ENCODE measurements around the gene ARHGAP24. TPM values are rescaled to one million over a fixed set of nuclear protein-coding genes. Genes with fewer than 3 reads are reported as not detected.

The ARHGAP24 gene
- total RNA-seq, 2 donors from 2014 or later, result 4.2 to 5.2 TPM

GRCh38 chr4:85474356-85474755, 594 bp upstream of the ARHGAP24 start:
- Histone ChIP-seq H3K9ac (ENCODE audit: low read depth in 2 of 2, low read length in 2 of 2) (no peak overlapping the region), H3K27ac (peak overlapping the region; percentile 45)

GRCh38 chr4:85475631-85476233, 782 bp downstream of the ARHGAP24 start:
- Histone ChIP-seq H3K27me3 (no peaks in the 10 kb centered on the region), H3K9ac (ENCODE audit: low read depth in 2 of 2, low read length in 2 of 2) (no peak overlapping the region), H3K9me3 (no peaks in the 10 kb centered on the region), H3K4me3 (peak overlapping the region; percentile 47), H3K27ac (peak overlapping the region; percentile 45), H3K4me1 (no peaks in the 10 kb centered on the region), H3K36me3 (no peaks in the 10 kb centered on the region)
- intact Hi-C loops (cut with DNase I), result no loop called here
- DNase-seq, result peak; percentile 28
- TF ChIP-seq CTCF (IDR thresholded peaks at IDR 0.05), result no peak

More at GRCh38 chr4:85474356-85474755, 594 bp upstream of the ARHGAP24 start:
- Histone ChIP-seq H3K36me3 (no peaks in the 10 kb centered on the region), H3K4me1 (no peaks in the 10 kb centered on the region), H3K4me3 (peak overlapping the region; percentile 47), H3K27me3 (no peaks in the 10 kb centered on the region), H3K9me3 (no peaks in the 10 kb centered on the region)
- intact Hi-C loops (cut with DNase I), result no loop called here
- no peak for TF ChIP-seq CTCF (IDR thresholded peaks at IDR 0.05)
- no peak for DNase-seq

DNA sequence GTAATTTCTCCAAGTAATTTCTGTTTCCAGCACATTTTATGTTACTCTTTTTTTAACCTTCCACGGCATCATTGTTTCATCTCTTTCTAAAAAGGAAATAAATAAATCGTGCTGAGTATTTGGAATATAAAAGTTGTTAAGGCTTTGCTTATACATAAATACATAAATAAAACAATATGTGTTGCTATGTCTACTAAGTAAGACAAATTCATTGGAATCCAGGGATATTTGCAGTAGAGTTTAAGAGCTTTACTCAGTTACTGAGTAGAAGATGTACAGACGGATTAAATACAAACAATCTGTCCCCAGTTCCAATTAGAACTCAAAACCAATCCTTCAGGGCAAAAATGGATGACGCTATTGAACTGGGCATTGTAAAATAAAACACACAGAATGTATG, 1.4 kb downstream of the ARHGAP24 start:
- TF ChIP-seq CTCF (IDR thresholded peaks at IDR 0.05), result no peak
- Histone ChIP-seq H3K27me3 (no peaks in the 10 kb centered on the region), H3K4me3 (no peak overlapping the region), H3K27ac (no peak overlapping the region), H3K36me3 (no peaks in the 10 kb centered on the region), H3K4me1 (no peaks in the 10 kb centered on the region), H3K9me3 (no peaks in the 10 kb centered on the region), H3K9ac (ENCODE audit: low read depth in 2 of 2, low read length in 2 of 2) (no peak overlapping the region)
- DNase-seq, result no peak
- intact Hi-C loops (cut with DNase I), result no loop called here

- Histone ChIP-seq H3K4me1 (no peaks in the 10 kb centered on the region), H3K27me3 (no peaks in the 10 kb centered on the region), H3K9me3 (no peaks in the 10 kb centered on the region), H3K27ac (no peak overlapping the region), H3K36me3 (no peaks in the 10 kb centered on the region), H3K4me3 (no peak overlapping the region), H3K9ac (ENCODE audit: low read depth in 2 of 2, low read length in 2 of 2) (no peak overlapping the region)
- DNase-seq, result no peak
- no peak for TF ChIP-seq CTCF (IDR thresholded peaks at IDR 0.05)
- intact Hi-C loops (cut with DNase I), result no loop called here
Observed at GRCh38 chr4:85477534-85477933, 2.6 kb downstream of the ARHGAP24 start.

DNA sequence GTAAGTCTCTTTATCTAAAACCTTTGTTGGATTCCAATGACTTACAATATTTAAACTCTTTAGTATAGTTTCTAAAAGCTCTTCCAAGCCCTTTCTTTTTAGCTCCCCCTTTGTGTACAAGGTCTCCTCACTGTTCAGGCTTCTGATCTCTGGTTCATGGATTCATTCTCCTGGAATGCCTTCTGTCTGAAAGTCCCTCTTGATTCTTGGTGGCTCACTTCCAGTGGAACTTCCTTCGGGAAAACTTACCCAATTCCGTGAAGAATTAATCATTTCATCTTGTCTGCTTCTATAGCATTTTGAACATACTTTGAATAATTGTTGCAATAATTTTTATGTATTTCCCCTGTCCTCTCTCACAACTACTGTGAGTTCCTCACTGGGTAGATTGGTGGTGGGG, 3.6 kb downstream of the ARHGAP24 start:
- no peaks in the 10 kb centered on the region for H3K4me1 ChIP-seq
- intact Hi-C loops (cut with DNase I), result no loop called here
- no peaks in the 10 kb centered on the region for H3K9me3 ChIP-seq
- no peak overlapping the region for H3K27ac ChIP-seq
- no peak overlapping the region for H3K4me3 ChIP-seq
- no peaks in the 10 kb centered on the region for H3K36me3 ChIP-seq
- no peak for TF ChIP-seq CTCF (IDR thresholded peaks at IDR 0.05)
- DNase-seq, result no peak
- no peaks in the 10 kb centered on the region for H3K27me3 ChIP-seq
- no peak overlapping the region for H3K9ac ChIP-seq (ENCODE audit: low read depth in 2 of 2, low read length in 2 of 2)

Measured in colonic mucosa (tissue), 4 donors.